LoVo (cell line): ENCODE measurements around the gene ZNF500.
"Not testable (repeated sequence)": the region's sequence is repeated elsewhere in the genome, so short reads cannot be mapped to it uniquely, and the experiment has no call there.

Experiments
- DNase-seq: peaks from one replicate; pipeline ENCODE4 v3.0.0-alpha.2; 2016; ENCODE audit warnings: low spot score

ZNF500 gene

DNA sequence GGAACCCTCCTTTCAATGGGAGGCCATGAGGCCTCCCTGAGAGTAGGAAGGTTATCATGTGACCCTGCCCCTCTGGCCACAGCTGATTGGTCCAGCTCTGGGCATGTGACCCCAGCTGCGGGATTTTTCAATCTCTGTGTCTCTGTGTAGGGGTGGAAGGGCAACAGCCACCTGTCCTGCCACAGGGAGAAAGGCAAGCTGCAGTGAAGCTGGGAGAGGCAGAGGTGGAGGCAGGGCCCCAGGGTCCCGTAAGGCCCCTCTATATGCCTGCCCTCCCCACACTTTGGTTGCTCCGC, 21.7 kb downstream of the ZNF500 start:
- DNase-seq, result no peak

DNA sequence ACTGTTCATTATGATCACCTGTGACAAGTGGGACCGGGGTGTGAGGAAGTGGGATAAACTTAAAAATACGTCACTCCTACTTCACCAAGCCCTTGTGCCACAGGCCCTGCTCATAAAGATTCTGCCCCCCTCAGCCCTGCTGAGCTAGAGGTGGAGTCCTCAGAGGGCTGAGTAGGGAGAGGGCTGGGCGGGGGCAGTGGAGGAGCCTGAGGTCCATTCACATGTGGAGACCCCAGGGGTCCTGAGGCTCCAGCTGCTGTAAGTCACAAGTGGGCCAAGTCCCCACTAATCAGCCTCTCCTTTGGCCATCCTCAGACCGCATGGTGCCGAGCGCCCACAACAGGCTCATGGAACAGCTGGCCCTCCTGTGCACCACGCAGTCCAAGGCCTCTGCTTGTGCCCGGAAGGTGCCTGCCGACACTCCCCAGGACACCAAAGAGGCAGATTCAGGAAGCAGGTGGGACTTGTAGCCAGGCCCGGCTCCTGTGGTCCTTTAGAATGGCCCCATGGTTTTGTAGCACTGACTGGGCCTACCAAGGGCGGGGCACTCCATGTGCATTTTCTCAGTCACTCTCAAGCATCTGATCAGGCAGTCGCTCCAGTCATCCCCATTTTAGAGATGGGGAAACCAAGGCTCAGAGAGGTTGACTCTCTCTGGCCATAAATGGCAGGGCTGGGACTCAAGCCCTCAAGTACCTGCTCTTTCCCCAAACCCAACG, 22.2 kb downstream of the ZNF500 start:
- DNase-seq, result no peak

DNA sequence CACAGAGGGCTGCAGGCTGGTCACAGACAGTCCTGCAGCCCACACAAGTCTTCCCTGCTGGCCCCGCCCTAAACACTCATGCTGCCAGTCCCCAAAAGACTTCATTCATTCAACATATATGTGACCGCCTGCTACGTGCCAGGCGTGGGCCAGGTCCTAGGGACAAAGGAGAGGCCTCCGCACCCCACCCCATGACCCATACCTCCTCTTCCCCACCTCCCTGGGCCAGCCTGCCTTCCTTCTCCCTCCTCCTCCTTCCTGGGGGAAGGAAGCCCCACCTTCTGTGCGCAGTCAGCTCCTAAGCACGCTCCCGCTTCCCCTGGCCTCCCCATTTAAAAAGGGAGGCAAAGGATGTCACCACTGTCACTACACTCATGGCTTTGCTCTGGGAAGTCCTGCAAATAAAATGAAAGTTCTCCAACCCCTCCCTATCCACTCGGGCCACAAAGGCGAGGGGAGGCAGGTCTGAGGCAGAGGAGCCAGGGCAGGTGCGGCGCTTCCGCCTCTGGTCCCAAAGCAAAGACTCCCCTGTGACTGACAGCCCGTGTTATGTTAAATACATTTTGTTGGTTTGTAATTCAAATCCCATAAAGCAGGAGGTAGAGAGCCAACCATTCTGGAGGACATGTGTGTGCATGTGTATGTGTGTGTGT, 23.6 kb downstream of the ZNF500 start:
- no peak for DNase-seq

DNA sequence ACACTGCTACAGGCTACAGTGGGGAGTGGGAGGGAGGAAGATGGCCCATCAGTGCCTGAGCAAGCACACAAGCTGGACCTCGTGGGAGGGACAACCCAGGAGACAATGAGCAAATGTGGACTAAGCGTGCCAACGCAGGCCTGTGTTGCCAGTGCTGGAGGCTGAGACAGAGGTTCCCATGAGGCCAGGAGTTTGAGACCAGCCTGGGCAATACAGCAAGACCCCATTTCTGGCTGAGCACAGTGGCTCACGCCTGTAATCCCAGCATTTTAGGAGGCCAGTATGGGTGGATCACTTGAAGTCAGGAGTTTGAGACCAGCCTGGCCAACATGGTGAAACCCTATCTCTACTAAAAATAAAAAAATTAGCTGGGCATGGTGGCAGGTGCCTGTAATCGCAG, 28.6 kb downstream of the ZNF500 start:
- not testable (repeated sequence) for DNase-seq

DNA sequence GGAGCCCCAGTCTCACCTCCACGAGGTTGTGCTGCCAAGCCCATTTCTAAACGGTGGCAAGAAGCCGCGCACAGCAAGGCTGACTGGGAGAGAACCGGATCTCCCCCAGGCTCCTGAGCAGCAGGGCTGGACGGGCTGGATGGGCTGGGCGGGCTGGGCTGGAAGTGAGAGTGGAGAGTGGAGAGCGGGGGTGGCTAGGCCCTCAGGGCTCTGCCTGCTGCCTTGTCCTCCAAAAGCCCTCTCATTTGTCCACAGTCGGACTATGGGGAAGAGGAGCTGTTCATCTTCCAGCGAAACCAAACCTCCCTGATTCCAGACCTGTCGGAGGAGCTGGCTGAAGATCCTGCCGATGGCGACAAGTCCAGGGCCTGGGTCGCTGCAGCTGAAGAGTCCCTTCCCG, 29.4 kb downstream of the ZNF500 start:
- no peak for DNase-seq

DNA sequence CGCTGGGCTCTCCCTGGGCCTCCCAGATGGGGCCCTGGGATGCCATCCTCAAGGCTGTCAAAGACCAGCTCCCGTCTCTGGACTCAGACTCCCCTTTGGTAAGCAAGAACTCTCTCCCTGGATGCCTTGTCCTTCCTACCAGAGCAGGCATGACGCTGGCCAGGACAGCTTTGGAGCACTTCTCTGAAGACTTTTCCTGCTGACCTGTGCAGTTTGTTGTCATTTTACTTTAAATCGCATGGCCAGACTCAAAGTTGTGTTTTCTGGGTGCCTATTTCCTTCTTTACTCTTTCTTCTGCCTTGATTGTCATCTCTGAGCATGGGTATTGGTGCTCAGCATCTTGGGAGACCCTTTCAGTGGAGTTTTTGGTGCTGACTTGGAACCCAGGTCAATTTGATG, 30.4 kb downstream of the ZNF500 start:
- no peak for DNase-seq

DNA sequence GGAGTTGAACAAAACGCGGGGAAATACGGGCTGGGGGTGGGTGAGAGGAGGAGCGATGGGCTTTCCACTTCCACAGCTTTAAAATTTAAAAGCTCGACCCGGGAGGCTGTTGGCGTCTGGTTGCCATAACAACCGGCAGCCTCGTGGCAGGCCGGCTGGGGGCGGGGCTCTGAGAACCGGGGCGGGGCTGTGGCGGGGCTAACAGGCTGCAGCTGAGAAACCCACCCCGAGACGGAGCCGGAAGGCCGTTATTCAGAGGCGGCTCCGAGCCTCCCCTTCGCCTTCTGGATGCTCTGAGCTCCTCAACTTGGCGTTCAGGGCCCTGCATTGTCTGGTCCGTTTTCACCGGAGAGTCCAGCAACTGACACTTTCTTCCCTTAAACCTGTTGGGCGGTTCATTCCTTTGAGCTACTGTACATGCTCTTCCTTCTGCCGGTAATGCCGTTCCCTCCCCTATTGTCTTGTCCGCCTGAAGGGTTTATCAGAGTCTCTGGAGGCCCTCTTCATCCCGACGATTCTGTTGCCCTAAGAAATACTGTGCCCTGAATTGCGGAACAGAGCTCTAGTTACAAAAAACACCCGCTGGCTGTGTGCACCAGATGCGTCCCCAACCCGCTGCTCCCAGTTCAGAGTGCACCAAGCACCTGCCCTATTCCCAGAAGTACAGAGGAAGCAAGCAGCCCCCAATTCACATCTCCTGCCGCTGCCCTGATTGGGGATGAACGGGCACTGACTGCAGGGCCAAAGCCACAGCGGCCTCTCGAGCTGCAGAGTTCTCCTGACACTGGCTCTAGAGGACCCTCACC, 32.0 kb downstream of the ZNF500 start:
- DNase-seq, result peak; percentile 80

DNA sequence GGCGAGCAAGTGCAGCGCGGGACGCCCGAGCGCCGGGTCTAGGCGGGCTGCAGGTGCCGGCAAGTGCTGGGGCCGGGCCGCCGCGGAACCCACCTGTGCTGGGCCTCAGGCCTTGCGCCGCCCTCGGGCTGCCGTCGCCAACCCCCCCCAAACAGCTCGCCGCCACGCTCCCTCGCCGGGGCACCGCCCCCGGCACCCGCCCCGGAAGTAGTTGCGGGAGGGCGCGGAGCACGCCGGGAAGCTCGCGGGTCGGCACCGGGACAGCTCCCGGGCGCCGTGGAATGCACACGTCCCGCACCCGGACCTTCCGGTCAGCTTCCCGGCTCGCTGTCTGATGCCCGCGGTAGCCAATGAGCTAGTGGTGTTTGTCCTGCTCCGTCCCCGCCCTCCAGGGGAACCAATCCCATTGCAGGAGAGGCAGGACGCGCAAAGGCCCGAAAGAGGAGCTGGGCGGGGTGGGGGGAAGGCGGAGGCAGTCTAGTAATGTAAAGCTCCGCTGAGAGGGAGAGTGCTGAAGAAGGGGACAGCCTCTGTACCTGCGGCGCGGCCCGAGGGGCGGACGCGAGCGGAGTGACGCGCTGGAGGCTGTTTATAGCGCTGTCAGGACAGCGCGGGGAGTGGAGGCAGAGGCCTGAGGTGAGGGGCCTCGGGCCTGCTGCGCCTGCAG, 32.8 kb downstream of the ZNF500 start, which contains the start of the genes ANKS3 and DNAAF8:
Gene ANKS3 (minus strand): TSS at position 209 of the 667 bp plus-strand sequence. CDS start 4,122 bp downstream, outside the sequence.
Gene DNAAF8 (plus strand): TSS at position 475 of the 667 bp plus-strand sequence. CDS start 1,978 bp downstream, outside the sequence.
- DNase-seq, result peak; percentile 95

DNA sequence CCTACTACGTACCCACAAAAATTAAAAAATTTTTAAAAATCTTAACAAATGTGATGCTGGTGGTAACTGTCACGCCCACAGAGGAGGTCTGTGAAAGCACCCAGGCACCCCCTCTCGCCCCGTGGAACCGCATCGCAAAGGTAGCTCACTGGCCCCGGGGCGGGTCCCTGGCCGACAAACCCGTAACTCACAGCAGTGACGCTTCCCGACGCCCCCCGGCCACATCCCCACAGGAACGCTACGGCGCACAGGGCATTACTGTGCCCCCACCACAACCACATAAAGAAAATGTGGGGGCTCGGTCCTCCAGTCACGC, 33.3 kb downstream of the ZNF500 start:
- DNase-seq, result no peak

DNA sequence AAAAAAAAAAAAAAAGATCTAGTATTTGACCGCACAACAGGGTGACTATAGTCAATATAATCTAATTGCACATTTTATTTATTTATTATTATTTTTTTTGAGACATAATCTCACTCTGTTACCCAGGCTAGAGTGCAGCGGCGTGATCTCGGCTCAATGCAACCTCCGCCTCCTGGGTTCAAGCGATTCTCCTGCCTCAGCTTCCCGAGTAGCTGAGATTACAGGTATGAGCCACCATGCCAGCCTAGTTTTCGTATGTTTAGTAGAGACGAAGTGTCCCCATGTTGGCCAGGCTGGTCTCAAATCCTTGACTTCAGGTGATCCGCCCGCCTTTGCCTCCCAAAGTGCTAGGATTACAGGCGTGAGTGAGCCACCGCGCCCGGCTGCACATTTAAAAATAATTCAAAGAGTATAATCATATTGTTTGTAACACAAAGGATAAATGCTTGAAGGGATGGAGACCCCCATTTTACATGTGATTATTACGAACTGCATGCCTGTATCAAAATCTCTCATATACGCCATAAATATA, 33.7 kb downstream of the ZNF500 start:
- DNase-seq, result no peak

DNA sequence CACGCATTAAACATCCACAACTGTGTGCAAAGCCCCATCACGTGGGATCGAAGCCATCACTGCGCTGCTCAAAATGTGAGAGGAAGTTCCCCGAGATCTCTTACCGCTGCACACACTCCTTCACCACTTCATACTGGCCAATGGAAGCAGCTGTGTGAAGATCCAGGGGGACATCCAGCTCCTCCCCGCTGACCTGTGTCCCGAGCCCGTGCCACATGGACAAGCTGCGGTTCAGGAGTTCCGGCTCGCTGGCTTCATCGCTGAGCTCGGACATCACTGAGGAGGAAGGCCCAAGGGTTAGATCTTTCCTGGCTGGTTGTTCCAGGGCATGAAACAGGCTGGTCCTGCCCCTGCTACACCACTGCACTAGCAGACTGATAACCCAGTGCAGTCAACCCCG, 37.1 kb downstream of the ZNF500 start:
- DNase-seq, result no peak

DNA sequence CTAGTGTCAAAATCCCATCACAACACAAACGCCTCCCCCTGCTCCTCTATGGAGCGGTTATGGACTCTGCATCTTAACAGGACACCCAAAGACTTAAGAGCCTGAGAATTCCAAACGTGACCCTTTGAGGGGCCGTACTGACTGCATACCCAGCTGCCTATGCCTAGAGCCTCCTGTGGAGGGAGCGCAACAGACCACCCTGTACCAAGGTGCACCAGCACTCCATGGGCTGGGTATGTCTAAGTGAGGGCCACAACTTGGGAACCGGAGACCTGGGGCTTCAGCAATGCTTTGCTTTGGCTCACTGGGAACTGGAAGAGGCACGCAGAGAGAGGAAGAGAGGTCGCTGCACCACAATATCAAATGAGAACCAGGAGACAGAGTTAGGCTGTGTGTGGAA, 38.3 kb downstream of the ZNF500 start:
- DNase-seq, result no peak

DNA sequence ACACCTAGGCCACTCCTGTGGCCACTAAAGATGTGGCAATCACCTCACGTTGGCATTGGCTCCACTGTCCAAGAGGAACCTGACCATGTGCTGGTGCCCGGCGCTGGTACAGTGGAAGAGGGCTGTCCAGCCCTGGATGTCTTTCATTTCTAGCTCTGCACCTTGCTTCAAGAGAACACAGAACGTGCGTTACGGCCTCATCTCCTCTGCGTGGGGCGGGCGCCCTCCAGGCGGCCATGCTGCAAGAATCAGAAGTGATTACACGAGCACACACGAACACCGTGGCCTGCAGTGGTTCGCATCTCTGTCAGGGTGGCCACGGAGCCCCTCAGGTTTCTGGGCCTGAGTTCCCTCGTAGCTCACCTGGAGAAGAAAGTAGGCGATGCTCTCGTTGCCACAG, 40.3 kb downstream of the ZNF500 start:
- no peak for DNase-seq

DNA sequence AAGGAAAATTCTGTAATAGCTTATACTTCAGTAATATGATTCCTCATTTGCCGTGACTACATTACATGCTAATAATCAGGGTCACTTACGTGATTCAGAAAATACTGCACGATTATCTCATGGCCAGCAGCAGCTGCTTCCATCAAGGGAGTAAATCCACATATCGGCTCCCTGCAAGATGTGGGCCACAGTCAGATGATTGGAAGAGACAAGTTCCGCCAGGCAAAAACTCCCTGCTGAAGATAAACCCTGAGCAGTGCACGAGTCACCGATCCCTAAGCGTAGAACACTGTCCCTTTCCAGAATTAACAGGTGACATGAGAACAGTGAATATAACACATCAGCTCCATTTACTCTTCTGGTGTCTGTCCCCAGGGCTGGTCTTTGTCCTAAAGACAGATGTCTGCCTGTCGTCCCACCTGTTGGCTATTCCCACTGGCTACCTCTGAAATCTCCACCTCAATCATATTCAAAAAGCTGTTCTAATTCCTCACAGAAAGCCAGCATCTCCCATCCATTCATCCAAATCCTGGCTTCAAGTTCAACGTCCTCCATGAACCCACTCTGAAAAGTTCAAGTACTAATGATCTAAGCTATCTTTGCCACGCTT, 42.2 kb downstream of the ZNF500 start:
- no peak for DNase-seq

DNA sequence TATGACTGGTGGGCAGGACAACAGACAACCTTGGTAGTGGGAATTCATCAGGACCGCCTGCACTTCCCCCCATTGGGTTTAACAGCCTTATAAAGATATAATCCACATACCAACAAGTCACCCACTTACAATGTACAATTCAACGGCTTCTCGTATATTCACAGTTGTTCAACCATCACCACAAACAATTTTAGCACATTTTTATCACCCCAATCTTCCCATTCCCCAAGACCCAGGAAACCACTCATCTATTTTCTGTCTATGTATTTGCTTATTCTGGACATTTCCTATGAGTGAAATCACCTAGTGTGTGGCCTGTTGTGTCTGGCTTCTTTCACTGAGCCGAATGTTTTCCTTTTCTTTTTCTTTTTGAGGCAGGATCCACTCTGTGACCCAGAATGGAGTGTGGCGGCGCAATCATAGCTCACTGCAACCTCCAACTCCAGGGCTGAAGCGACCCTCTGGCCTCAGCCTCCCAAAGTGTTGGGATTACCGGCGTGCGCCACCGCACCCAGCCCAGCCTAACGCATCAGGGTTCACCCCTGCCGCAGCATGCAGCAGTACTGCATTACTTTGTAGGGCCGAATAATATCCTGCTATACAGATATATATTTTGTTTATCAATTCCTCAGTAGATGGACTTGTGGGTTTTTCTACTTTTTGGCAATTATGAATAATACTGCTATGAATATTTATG, 43.7 kb downstream of the ZNF500 start:
- no peak for DNase-seq

DNA sequence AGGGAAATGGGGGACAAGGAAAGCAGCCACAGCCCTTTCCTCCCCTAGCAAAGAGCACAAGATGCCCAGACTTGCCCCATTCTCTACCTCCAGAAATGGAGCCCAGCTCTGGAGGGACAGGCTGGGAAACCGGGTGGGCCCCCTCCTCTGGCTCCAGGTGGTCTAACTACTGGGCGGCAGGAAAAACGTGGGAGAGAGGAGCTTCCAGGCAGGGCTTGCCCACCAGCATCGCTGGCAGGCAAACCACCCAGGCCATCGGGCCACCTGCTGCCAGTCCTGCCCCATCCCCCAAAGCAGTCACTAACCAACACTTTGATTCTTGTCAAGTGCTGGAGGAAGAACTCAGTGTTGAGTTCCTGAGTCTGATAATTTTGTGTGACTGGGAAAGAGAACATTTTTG, 48.5 kb downstream of the ZNF500 start:
- DNase-seq, result no peak

DNA sequence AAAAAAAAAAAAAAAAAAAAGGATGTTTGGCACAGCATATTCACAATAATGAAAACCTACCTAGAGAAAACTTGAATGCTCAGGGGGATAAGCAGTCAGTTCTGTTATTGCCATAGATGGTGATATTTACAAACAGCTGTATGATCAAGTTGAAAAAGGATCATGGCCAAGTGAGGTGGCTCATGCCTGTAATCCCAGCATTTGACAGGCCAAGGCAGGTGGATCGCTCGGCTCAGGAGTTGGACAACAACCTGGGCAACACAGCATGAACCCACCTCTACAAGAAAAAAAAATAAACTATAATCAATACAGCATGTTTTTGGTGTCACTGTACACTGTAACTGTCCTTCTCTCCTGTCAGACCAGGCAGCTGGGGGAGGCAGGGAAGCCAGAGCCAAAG, 52.0 kb downstream of the ZNF500 start:
- DNase-seq, result no peak

DNA sequence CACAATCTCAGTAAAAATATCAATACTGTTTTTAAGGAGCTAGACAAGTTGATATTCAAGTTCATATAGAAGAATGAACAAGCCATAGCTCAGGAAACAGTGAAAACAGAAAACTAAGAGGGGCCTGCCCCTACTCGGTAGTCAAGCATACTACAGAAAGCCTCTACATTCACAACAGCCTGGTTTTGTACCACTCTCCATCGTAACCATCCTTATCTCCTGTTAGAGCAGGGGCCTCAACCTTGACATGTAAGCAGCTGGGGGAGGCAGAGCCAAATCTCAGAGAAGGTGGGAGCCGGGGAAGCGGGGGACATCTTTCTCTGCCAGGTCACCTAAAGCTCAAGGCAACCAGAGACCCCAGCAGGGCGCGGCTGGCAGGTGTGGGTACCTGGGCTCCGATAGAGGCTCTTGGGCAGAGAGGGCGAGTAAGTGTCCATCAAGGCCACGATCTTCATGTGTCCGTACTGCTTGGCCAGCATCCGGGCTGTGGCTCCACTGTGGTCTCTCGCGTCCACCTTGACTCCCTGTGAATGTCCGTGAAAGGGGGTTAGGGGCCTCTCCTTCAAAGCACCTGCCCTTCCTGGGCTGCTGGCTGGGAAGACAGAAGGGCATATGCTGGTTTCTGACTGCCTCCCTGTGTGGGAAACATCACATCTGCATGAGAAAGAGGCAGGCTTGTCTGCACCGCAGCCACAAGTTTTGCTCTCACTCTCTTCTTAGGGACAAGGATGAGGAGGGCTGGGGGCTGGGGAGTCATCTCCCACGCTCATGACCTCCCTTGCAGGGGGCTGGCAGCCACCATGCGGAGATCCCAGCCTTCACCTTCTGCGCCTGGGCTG, 53.1 kb downstream of the ZNF500 start:
- no peak for DNase-seq

DNA sequence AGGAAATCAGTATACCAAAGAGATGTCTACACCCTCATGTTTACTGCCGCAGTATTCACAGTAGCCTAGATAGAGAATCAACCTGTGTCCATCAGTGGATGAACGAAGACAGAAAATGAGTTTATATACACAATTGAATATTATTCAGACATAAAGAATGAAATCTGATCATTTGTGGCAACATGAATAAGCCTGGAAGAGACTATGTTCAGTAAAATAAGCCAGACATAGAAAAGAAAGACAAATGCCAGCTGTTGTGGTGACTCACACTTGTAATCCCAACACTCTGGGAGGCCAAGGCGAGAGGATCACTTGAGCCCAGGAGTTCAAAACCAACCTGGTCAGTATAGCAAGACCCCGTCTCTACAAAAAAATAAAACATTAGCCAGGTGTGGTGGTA, 57.5 kb downstream of the ZNF500 start:
- DNase-seq, result no peak

DNA sequence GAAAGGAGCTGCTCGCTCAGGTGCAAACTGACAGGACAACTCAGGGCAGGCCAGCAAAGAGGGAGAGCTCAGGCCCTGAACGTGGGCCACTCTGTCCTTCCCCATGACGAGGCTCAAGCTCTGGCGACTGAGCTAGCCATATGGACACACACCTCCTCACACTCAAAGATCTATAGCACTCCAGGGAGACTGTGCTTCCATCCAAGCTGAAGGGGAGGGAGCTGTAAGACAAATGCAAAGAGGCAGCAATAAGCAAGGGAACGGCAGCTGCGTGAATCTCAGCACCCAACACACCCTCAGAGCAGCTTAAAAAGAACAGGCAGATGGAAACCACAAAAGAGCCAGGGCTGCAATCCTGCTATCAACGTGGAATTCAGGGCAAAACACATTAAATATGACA, 60.1 kb downstream of the ZNF500 start:
- no peak for DNase-seq
